GM13977 (cell line): ENCODE results near the gene EDN2.

Source experiments
- DNase-seq: peaks from one replicate; pipeline ENCODE4 v3.0.0; 2012; ENCODE audit warnings: low spot score
- in situ Hi-C: fragments of 300-500 bp; cut with MboI; formaldehyde crosslinking; loops from one replicate; pipeline ENCODE4 v1.12.0; 2022; ENCODE audit warnings: low sequenced_read_pairs, low pct_unique_long_range_greater_than_20kb, mixed read lengths, inconsistent platforms; ENCODE audit not compliant: unreplicated experiment
- TF ChIP-seq, protein P1 (sequence below): IDR thresholded peaks from 2 replicates; pipeline ENCODE4 v1.5.1; 2012; ENCODE audit warnings: mild to moderate bottlenecking, control low read depth; ENCODE audit not compliant: insufficient read depth; ENCODE audit errors: extremely low read depth, missing control alignments

Gene EDN2

DNA sequence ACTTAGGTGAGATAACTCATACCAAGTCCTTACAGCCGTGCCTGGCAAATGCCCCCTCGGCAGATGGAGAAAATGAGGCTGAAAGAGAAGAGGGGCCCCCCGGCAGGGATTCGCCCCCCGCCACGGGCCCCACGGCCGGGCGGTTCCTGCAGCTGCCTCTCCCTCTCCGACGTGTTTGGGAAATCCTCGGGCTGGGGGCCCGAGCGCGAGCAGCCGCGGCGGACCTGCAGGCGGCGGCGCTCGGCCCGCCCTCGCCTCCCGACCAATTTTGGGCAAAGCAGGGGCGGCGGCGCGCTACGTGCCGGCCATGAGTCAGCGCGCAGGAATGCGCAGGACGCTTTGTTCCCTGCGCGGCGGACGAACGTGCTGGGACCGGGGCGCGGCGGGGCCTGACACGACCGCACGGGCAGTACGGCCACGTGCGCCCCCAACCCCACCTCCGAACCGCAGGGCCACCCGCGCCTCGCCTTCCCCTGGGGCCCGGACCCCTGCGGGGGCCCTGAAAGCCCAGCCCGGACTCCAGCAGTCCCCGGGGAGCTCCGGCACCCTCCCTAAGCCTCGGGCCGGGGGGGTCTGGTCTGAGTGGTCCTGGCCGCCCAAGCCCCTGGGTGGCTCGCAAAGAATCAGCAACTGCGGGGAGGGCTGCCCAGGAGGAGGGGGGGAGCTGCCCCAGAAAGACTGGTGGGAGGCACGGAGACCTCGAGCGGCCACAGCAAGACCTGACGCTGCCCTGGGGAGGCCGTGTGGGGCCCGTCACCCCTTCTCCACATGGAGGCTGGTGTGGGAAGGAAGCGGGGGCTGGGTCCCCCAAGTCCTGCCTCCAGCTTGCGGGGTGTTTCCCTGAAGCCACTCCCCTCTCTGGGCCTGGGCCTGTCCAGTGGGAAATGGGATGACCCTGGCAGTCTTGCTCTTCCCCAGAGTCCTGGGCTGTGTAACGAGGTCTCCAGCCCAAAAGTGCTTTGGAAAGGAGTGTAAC is 11.9 kb upstream of the EDN2 start:
- TF ChIP-seq, protein P1, sequence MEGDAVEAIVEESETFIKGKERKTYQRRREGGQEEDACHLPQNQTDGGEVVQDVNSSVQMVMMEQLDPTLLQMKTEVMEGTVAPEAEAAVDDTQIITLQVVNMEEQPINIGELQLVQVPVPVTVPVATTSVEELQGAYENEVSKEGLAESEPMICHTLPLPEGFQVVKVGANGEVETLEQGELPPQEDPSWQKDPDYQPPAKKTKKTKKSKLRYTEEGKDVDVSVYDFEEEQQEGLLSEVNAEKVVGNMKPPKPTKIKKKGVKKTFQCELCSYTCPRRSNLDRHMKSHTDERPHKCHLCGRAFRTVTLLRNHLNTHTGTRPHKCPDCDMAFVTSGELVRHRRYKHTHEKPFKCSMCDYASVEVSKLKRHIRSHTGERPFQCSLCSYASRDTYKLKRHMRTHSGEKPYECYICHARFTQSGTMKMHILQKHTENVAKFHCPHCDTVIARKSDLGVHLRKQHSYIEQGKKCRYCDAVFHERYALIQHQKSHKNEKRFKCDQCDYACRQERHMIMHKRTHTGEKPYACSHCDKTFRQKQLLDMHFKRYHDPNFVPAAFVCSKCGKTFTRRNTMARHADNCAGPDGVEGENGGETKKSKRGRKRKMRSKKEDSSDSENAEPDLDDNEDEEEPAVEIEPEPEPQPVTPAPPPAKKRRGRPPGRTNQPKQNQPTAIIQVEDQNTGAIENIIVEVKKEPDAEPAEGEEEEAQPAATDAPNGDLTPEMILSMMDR: no peak
- in situ Hi-C loops: no loop called here
- peak; percentile 81 for DNase-seq

DNA sequence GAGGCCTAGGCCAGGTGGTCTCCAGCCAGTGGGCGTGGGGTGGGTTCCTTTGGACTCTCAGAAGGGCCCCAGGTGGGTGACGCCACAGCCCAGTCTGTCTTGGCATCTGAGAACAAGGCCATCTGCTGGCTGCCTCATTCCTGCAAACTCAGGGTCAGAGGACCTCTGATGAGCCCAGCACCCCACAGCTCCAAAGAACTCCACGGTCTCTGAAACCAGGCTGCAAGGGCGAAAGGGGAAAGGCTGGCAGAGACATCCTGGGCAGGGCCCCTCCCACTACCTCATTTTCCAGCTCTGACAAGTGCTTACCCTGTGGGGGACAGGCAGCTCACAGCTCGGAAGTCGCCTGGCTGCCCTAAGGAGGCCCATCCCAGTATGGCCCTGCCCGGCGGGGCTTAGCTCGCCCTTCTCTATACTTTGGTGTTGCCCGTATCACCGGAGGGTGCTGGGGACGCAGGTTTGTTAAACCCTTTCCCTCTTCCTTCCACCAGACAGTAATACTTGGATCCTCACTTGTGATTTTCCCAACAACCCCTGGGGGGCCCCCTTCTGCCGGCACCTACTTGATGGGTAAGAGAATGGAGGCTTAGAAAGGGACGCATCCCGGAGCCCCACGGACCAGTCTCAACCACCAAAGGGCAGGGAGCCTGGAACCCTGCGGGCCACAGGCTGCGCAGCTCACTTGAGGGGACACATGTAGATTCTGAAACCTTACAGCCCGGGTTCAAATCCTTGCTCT is 10.9 kb upstream of the EDN2 start:
- no peak for DNase-seq
- in situ Hi-C loops: no loop called here
- TF ChIP-seq, protein P1: peak; percentile 31

DNA sequence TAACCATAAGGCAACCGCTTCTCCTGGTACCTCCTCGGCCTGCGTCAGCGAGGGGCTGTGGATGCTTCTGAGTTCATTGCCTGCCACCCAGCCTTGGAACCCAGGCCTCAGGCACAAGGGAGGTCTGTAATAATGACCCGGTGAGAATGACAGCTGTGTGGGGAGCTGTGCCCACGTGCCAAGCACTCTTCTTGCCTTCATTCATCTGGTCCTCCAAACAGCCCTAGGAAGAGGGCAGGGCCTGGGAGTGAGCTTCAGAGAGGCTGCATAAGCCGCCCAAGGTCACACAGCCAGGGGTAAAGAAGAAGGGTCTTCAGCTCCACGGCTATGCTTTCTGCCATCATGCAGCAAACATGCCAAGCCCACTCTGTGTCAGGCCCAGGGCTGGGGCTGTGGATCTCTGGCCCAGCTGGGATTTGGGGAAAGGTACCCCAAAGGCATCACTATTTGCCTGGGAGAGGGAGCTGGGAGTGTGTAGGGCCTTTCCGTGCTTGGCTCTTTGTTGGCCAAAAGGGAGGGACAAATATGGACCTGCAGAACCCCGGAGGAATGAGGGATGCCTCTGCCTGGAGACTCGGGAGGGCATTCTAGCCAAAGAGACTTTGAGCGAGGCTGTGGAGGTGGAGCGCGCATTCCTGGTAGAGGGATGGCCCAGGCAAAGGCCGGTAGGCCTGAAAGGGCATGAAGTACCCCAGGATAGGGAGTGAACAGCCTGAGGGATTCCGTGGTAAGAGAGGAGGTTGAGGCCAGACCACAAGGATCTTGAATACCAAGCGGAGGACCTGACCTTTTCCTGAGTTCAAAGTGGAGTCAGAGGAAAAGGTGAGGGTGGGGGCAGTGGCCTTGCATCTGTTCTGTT is 10.1 kb upstream of the EDN2 start:
- DNase-seq: no peak
- in situ Hi-C loops: no loop called here

DNA sequence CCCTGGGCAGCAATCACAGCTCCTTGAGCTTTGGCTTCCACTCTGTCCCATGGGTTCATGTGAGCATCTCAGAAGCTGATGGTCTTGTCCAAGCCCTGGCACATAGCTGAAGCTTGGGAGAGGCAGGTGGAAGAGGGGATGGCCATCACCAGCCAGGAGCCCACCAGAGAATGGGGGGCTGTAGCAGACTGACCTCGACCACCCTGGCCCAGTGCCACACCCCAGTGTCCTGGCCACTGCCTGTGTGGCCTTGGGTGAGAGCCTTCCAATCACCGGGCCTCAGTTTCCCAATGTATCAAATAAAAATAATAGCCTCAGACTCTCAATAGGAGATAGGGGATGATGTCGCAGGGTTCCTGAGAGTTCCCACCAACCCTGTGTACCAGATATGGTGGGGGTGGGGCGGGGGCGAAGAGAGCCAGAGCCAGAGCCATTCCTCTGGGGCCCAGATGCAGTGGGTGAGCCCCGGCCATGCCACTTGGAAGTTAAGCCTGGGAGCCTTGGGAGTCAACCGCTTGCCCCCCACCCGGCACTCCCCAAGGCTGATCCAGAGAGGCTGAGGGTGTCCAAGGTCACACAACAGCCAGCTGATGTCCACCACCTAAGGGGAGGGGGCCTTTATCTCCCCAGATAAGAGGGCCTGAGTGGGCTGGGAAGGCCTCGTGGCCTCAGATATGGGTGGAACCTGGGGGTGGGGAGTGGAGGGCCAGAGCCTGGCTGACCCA is 9.3 kb upstream of the EDN2 start:
- in situ Hi-C loops: no loop called here
- no peak for DNase-seq
- TF ChIP-seq, protein P1: no peak

More for the DNA sequence above, 10.1 kb upstream of the EDN2 start:
- TF ChIP-seq, protein P1: no peak

DNA sequence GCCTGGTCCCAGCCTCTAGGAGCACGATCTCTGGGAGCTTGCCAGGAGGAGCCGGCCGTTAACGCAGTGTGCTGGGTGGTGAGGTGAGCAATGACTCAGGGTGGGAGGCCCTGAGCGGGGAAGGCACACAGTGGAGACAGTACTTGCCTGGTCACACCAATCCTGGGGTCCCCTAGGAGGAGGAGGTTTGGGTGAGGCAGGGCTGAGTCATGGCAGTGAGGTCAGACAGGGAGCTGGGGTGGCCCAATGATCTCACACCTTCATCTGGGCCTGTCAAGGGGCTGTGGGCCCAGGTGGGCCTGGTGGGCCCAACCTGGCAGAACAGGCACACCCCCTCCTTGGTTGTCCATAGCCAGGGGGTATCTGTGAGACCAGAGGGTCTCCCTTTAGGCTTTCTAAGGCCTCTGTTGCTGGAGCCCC is 8.6 kb upstream of the EDN2 start:
- TF ChIP-seq, protein P1: no peak
- in situ Hi-C loops: no loop called here

More for the DNA sequence above, 8.6 kb upstream of the EDN2 start:
- no peak for DNase-seq
